ENCODE results near the gene TDO2.

GRCh38 chr4:155879767-155880166 lies 23.7 kb upstream of the TDO2 start:
- TF ChIP-seq POLR2A (IDR thresholded peaks at IDR 0.05; ENCODE audit: low read length): no peak
- TF ChIP-seq GATA1 (IDR thresholded peaks at IDR 0.05; ENCODE audit: low read depth, low read length): no peak

All from erythroblast (primary cell).